GM12873 (cell line): ENCODE measurements around the gene YIPF2.

Experiments used
- TF ChIP-seq, protein P1 (sequence below): IDR thresholded peaks from 2 replicates; pipeline ENCODE4 v1.5.1; 2012; ENCODE audit warnings: low read depth, mild to moderate bottlenecking, moderate library complexity, low read length, control low read depth; ENCODE audit not compliant: insufficient read depth; ENCODE audit errors: missing control alignments

YIPF2 gene

GRCh38 chr19:10872546-10873107 is 55.8 kb downstream of the YIPF2 start:
- TF ChIP-seq, protein P1, sequence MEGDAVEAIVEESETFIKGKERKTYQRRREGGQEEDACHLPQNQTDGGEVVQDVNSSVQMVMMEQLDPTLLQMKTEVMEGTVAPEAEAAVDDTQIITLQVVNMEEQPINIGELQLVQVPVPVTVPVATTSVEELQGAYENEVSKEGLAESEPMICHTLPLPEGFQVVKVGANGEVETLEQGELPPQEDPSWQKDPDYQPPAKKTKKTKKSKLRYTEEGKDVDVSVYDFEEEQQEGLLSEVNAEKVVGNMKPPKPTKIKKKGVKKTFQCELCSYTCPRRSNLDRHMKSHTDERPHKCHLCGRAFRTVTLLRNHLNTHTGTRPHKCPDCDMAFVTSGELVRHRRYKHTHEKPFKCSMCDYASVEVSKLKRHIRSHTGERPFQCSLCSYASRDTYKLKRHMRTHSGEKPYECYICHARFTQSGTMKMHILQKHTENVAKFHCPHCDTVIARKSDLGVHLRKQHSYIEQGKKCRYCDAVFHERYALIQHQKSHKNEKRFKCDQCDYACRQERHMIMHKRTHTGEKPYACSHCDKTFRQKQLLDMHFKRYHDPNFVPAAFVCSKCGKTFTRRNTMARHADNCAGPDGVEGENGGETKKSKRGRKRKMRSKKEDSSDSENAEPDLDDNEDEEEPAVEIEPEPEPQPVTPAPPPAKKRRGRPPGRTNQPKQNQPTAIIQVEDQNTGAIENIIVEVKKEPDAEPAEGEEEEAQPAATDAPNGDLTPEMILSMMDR: no peak
